WTC11 (cell line): Measurements from ENCODE around the gene UAP1L1. TPM values are rescaled to one million over a fixed set of nuclear protein-coding genes. Genes with fewer than 3 reads are reported as not detected.

ENCODE experiments used
- ATAC-seq: fragments of 200-7000 bp; cut with Tn5 transposase; 2 replicates; pipeline ENCODE4 v1.10.0; 2021; ENCODE audit warnings: mild to moderate bottlenecking, moderate library complexity
- CTCF ChIA-PET: fragments of 300-600 bp; sonication (Branson Sonifier 250); formaldehyde crosslinking; loops from one replicate; lab custom pipeline; 2021; ENCODE audit warnings: antibody characterized with exemption; lab: Charles Lee
- POLR2A ChIA-PET: fragments of 350-600 bp; sonication (Branson Sonifier 250); formaldehyde crosslinking; loops from one replicate; lab custom pipeline; 2021; ENCODE audit warnings: antibody characterized with exemption; lab: Charles Lee
- DNase-seq: peaks from one replicate; pipeline ENCODE4 v3.0.0; 2021; ENCODE audit warnings: low spot score
- H3K27ac Mint-ChIP-seq: 2 replicates; pipeline ENCODE4 v1.8.0; 2021; ENCODE audit warnings: mixed read lengths
- H3K27me3 Mint-ChIP-seq: 2 replicates; pipeline ENCODE4 v1.8.0; 2021; ENCODE audit warnings: low read depth, mild to moderate bottlenecking, moderate library complexity, mixed read lengths
- H3K36me3 Mint-ChIP-seq: 2 replicates; pipeline ENCODE4 v1.8.0; 2021; ENCODE audit warnings: mixed read lengths
- H3K4me1 Mint-ChIP-seq: 2 replicates; pipeline ENCODE4 v1.8.0; 2022; ENCODE audit warnings: mixed read lengths
- H3K4me3 Mint-ChIP-seq: 2 replicates; pipeline ENCODE4 v1.8.0; 2021; ENCODE audit warnings: mild to moderate bottlenecking, moderate library complexity, mixed read lengths
- H3K9me3 Mint-ChIP-seq: 2 replicates; pipeline ENCODE4 v1.8.0; 2021; ENCODE audit warnings: mixed read lengths
- AR ChIP-seq: fragments of 250-450 bp; sonication (Bioruptor Pico); IDR thresholded peaks from 2 replicates; pipeline ENCODE4 v1.9.0; 2021; ENCODE audit warnings: mild to moderate bottlenecking
- CBFB ChIP-seq: sonication (generic); formaldehyde crosslinking; IDR thresholded peaks from 2 replicates; pipeline ENCODE4 v1.8.1; 2022; ENCODE audit warnings: mild to moderate bottlenecking, low read depth, missing genetic modification reagents
- HMGA2 ChIP-seq: fragments of 250-450 bp; sonication (Bioruptor Pico); IDR thresholded peaks from 2 replicates; pipeline ENCODE4 v1.4.0; 2021; ENCODE audit warnings: mild to moderate bottlenecking, moderate library complexity
- IRF2 ChIP-seq: sonication (generic); formaldehyde crosslinking; IDR thresholded peaks from 2 replicates; pipeline ENCODE4 v1.8.0; 2022; ENCODE audit warnings: low read depth, missing genetic modification reagents, borderline replicate concordance
- JAZF1 ChIP-seq: fragments of 250-450 bp; sonication (Bioruptor Pico); IDR thresholded peaks from 2 replicates; pipeline ENCODE4 v1.9.0; 2021; ENCODE audit warnings: moderate library complexity, mild to moderate bottlenecking, inconsistent platforms
- NFATC4 ChIP-seq: fragments of 250-450 bp; sonication (Bioruptor Pico); IDR thresholded peaks from 2 replicates; pipeline ENCODE4 v1.9.0; 2021; ENCODE audit warnings: mild to moderate bottlenecking
- NR2C2 ChIP-seq: sonication (generic); formaldehyde crosslinking; IDR thresholded peaks from 2 replicates; pipeline ENCODE4 v1.8.0; 2022; ENCODE audit warnings: mild to moderate bottlenecking, missing genetic modification reagents
- PRDM15 ChIP-seq: sonication (generic); formaldehyde crosslinking; IDR thresholded peaks from 2 replicates; pipeline ENCODE4 v1.8.0; 2022; ENCODE audit warnings: missing genetic modification reagents
- PRRX2 ChIP-seq: fragments of 250-450 bp; sonication (Bioruptor Pico); IDR thresholded peaks from 2 replicates; pipeline ENCODE4 v1.8.0; 2021; ENCODE audit warnings: mild to moderate bottlenecking
- STAT6 ChIP-seq: sonication (generic); formaldehyde crosslinking; conservative IDR thresholded peaks from 2 replicates; pipeline ENCODE4 v1.8.1; 2023; ENCODE audit warnings: mild to moderate bottlenecking, low read depth, missing genetic modification reagents, moderate library complexity
- USF2 ChIP-seq: sonication (generic); formaldehyde crosslinking; IDR thresholded peaks from 2 replicates; pipeline ENCODE4 v1.8.1; 2023; ENCODE audit warnings: mild to moderate bottlenecking, missing genetic modification reagents, moderate library complexity
- ZNF232 ChIP-seq: sonication (generic); formaldehyde crosslinking; IDR thresholded peaks from 2 replicates; pipeline ENCODE4 v1.8.0; 2022; ENCODE audit warnings: mild to moderate bottlenecking, missing genetic modification reagents
- ZNF396 ChIP-seq: fragments of 250-450 bp; sonication (Bioruptor Pico); IDR thresholded peaks from 2 replicates; pipeline ENCODE4 v1.8.0; 2021; ENCODE audit warnings: mild to moderate bottlenecking, moderate library complexity, borderline replicate concordance
- ZNF416 ChIP-seq: fragments of 250-450 bp; sonication (Bioruptor Pico); IDR thresholded peaks from 2 replicates; pipeline ENCODE4 v1.9.0; 2021; ENCODE audit warnings: mild to moderate bottlenecking, inconsistent platforms
- total RNA-seq: library from RNA; stranded (reverse); gene quantifications from 3 replicates; pipeline ENCODE4 v1.2.3, GENCODE V29; 2021
- TF ChIP-seq, protein P1 (sequence below): fragments of 250-450 bp; sonication (Bioruptor Pico); IDR thresholded peaks from 2 replicates; pipeline ENCODE4 v1.8.0; 2021; ENCODE audit warnings: mild to moderate bottlenecking
- TF ChIP-seq, protein P2 (sequence below): fragments of 250-450 bp; sonication (Bioruptor Pico); IDR thresholded peaks from 2 replicates; pipeline ENCODE4 v2.1.2; 2022; ENCODE audit warnings: mild to moderate bottlenecking, moderate library complexity

The UAP1L1 gene
- total RNA-seq, 1 experiment from 2014 or later = 17.7 TPM

- TF ChIP-seq ZNF232 (CRISPR knock-in tag) (no peak), USF2 (no peak), AR (no peak), HMGA2 (CRISPR knock-in tag) (no peak), PRRX2 (CRISPR knock-in tag) (no peak), IRF2 (CRISPR knock-in tag) (no peak), PRDM15 (CRISPR knock-in tag) (no peak), JAZF1 (CRISPR knock-in tag) (no peak)
- TF ChIP-seq, protein P1, sequence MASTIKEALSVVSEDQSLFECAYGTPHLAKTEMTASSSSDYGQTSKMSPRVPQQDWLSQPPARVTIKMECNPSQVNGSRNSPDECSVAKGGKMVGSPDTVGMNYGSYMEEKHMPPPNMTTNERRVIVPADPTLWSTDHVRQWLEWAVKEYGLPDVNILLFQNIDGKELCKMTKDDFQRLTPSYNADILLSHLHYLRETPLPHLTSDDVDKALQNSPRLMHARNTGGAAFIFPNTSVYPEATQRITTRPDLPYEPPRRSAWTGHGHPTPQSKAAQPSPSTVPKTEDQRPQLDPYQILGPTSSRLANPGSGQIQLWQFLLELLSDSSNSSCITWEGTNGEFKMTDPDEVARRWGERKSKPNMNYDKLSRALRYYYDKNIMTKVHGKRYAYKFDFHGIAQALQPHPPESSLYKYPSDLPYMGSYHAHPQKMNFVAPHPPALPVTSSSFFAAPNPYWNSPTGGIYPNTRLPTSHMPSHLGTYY = no peak
These were observed 11.9 kb upstream of the UAP1L1 start (continued) for GRCh38 chr9:137065336-137065967.

GRCh38 chr9:137066096-137066861, 11.0 kb upstream of the UAP1L1 start:
- no peaks in the 10 kb centered on the region for H3K9me3 Mint-ChIP-seq
- POLR2A ChIA-PET = interaction anchor here (0.9 to 1.0 kb wide), 2 partner anchors 20 to 21 kb away, joined by 3 read pairs; partner anchors contain the start of gene MAN1B1
- H3K27ac Mint-ChIP-seq = no peak overlapping the region
- peaks cover 3% of the 10 kb centered on the region for H3K36me3 Mint-ChIP-seq
- DNase-seq (no peak), ATAC-seq (no peak)
- peaks cover 17% of the 10 kb centered on the region for H3K4me1 Mint-ChIP-seq
- H3K4me3 Mint-ChIP-seq = no peak overlapping the region
- H3K27me3 Mint-ChIP-seq = peaks cover 3% of the 10 kb centered on the region; the same call in 1 of the 2 replicates
- CTCF ChIA-PET = interaction anchor here (0.7 to 10.4 kb wide), 10 partner anchors 10 to 171 kb away, joined by 3 to 240 read pairs (median 20); partner anchors contain the start of genes ENTPD2, MAN1B1 and SSNA1
- TF ChIP-seq NFATC4 = no peak
- TF ChIP-seq NR2C2 (CRISPR knock-in tag) = no peak
- no peak for TF ChIP-seq ZNF396 (CRISPR knock-in tag)
- no peak for TF ChIP-seq CBFB (CRISPR knock-in tag)
- TF ChIP-seq USF2 = no peak
- no peak for TF ChIP-seq ZNF416 (CRISPR knock-in tag)
- TF ChIP-seq, protein P2, sequence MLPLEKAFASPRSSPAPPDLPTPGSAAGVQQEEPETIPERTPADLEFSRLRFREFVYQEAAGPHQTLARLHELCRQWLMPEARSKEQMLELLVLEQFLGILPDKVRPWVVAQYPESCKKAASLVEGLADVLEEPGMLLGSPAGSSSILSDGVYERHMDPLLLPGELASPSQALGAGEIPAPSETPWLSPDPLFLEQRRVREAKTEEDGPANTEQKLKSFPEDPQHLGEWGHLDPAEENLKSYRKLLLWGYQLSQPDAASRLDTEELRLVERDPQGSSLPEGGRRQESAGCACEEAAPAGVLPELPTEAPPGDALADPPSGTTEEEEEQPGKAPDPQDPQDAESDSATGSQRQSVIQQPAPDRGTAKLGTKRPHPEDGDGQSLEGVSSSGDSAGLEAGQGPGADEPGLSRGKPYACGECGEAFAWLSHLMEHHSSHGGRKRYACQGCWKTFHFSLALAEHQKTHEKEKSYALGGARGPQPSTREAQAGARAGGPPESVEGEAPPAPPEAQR (CRISPR knock-in tag) = no peak
- TF ChIP-seq STAT6 (CRISPR knock-in tag) = no peak
- no peak for TF ChIP-seq PRDM15 (CRISPR knock-in tag)
